ENCODE measurements around the gene RFX2.

The RFX2 gene

DNA sequence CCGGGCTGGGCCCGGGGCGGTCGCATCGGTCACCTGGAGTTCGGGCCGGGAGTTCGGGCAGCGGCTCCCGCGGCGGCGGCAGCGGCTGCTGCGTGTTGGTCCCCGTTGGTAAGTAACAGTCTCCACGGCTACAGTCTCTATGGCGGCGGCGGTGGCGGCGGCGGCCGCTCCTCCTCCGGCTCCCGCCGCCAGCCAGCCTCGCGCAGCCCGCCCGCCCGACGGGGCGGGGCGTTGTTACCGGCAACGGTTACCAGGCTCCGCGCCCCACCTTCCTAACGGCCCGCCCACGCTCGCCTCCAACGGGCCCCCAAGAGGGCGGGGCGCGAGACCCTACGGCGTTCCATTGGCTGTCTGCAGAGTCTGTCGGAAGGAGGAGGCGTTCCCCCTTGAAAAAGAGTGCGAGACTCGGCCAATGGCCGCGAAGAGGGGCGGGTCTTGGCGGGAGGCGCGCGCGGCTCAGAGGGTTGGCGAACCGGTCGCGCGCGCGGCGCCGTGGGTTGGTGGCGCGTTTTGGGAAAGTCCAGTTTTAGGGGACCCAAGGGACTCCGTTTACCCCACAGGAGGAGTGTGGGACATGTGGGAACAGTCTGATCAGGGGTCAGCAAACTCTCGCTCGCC lies at the start of gene RFX2:
TSS of gene RFX2 (minus strand) at position 141 of the 618 bp plus-strand sequence. CDS start 63,004 bp downstream, outside the sequence.
- peak; percentile 99 for DNase-seq (ENCODE audit: extremely low spot score)
- POLR2A ChIA-PET = interaction anchor here (0.6 to 0.7 kb wide), 2 partner anchors 16 to 262 kb away, joined by 3 to 6 read pairs; partner anchors contain the start of gene ALKBH7
- TF ChIP-seq, protein P1, sequence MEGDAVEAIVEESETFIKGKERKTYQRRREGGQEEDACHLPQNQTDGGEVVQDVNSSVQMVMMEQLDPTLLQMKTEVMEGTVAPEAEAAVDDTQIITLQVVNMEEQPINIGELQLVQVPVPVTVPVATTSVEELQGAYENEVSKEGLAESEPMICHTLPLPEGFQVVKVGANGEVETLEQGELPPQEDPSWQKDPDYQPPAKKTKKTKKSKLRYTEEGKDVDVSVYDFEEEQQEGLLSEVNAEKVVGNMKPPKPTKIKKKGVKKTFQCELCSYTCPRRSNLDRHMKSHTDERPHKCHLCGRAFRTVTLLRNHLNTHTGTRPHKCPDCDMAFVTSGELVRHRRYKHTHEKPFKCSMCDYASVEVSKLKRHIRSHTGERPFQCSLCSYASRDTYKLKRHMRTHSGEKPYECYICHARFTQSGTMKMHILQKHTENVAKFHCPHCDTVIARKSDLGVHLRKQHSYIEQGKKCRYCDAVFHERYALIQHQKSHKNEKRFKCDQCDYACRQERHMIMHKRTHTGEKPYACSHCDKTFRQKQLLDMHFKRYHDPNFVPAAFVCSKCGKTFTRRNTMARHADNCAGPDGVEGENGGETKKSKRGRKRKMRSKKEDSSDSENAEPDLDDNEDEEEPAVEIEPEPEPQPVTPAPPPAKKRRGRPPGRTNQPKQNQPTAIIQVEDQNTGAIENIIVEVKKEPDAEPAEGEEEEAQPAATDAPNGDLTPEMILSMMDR (IDR thresholded peaks at IDR 0.05; ENCODE audit: control extremely low read depth, extremely low read depth, low read depth, missing control alignments) = no peak
- CTCF ChIA-PET = interaction anchor here (1.5 to 4.1 kb wide), 2 partner anchors 15 to 88 kb away, joined by 3 to 23 read pairs; no protein-coding TSS in a partner anchor

DNA sequence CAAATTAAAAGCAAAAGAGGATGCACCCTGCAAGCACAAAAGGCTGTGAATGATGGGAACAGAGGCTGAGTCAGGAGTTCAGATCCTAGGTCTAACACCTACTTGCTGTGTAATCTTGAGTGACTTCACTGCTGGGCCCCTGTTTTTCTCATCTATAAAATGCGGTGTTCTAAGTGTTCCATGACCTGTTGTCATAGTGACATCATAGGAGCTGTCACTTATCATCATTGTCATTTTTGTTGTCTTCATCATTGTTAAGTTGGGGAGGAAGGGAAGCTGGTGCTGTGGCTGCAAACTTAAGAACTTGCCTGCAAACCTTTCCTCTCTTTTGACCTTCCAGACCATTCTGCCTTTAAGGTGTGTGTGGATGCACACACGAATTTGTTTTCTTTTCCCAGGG lies 45.7 kb upstream of the RFX2 start:
- ChIA-PET CTCF (no interaction called here), POLR2A (no interaction called here)
- no peak for DNase-seq (ENCODE audit: extremely low spot score)
- TF ChIP-seq, protein P1 (IDR thresholded peaks at IDR 0.05; ENCODE audit: control extremely low read depth, extremely low read depth, low read depth, missing control alignments) = no peak

DNA sequence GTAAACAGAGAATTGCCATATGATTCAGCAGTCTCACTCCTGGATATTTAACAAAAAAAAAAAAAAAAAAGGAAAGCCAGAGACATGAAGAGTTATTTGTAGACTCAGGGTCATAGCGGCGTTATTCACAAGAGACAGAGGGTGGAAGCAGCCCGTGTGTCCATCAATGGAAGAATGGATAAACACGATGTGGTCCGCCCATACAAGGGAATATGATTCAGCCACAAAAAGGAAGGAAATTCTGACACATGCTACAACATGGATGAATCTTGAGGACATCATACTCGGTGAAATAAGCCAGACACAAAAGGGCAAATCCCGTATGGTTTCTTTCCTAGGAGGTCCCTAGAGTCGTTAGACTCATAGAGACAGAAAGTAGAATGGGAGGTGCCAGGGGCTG lies 40.0 kb upstream of the RFX2 start:
- CTCF ChIA-PET = no interaction called here
- TF ChIP-seq, protein P1 (IDR thresholded peaks at IDR 0.05; ENCODE audit: control extremely low read depth, extremely low read depth, low read depth, missing control alignments) = no peak
- DNase-seq (ENCODE audit: extremely low spot score) = no peak
- POLR2A ChIA-PET = interaction anchor here (0.7 kb wide), 1 partner anchor 98 kb away, joined by 8 read pairs; no protein-coding TSS in a partner anchor

DNA sequence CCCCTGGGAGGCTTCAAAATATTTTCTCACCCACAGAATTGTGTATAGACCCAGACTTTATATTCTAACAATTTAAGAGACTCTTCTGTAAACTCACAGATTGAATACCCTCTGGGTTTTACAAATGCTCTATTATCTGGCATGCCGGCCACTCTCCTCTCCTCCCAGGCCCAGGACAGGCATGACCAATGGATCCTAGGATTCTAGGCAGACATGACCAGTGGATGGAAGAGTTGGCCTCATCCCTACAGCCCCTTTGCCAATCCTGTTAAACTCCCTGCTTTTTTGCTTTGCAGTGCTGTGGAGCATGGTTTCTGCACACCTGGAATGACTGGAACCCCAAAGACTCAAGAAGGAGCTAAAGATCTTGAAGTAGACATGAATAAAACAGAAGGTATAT lies 30.9 kb upstream of the RFX2 start:
- TF ChIP-seq, protein P1 (IDR thresholded peaks at IDR 0.05; ENCODE audit: control extremely low read depth, extremely low read depth, low read depth, missing control alignments) = no peak
- CTCF ChIA-PET = interaction anchor here (0.8 to 1.8 kb wide), 3 partner anchors 11 to 19 kb away, joined by 3 to 7 read pairs (median 4); no protein-coding TSS in a partner anchor
- POLR2A ChIA-PET = no interaction called here
- no peak for DNase-seq (ENCODE audit: extremely low spot score)

DNA sequence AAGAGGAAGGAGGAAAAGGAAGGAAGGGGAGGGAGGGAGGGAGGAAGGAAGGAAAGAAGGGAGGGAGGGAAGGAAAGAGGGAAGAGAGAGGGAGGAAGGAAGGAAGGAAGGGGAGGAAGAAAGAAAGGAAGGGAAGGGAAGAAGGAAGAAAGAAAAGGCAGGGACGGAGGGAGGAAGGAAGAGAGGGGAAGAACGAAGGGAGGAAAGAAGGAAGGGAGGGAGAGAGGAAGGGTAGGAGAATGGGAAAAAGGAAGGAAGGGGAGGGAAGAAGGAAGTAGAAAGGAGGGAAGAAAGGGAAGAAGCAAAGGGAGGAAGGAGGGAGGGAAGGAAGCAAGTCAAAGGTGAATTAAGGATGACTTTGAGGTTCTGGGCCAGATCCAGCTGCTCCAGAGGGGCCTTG lies 28.2 kb upstream of the RFX2 start:
- no peak for DNase-seq (ENCODE audit: extremely low spot score)
- CTCF ChIA-PET = no interaction called here
- TF ChIP-seq, protein P1 (IDR thresholded peaks at IDR 0.05; ENCODE audit: control extremely low read depth, extremely low read depth, low read depth, missing control alignments) = no peak
- POLR2A ChIA-PET = no interaction called here

DNA sequence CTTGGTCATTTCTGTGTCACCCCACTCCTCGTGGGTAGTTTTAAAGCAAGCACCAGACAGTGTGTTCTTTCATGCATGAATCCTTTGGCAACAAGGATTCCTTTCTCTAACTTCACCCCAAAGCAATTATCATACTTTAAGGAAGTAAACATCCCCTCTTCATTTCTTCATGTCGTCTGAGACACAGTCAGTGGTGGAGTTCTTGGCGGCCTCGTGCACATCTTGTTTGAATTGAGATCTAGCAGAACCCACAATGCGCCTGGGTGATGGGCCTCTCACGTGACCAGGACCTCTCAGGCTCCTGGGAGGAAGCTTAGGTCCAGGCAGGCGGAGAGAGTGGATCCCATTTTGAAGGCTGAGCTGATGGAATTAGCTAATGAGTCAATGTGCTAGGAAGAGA lies 27.8 kb upstream of the RFX2 start:
- DNase-seq (ENCODE audit: extremely low spot score) = no peak
- CTCF ChIA-PET = no interaction called here
- POLR2A ChIA-PET = no interaction called here
- TF ChIP-seq, protein P1 (IDR thresholded peaks at IDR 0.05; ENCODE audit: control extremely low read depth, extremely low read depth, low read depth, missing control alignments) = no peak

Data from GM10248 (cell line).